PFSK-1 (cell line): ENCODE results near the gene OR10H4.
A peak's percentile ranks its signal among the peaks of the same experiment; 100 is the strongest.

Experiments used
- FOXP2 ChIP-seq: optimal IDR thresholded peaks from 2 replicates; pipeline ENCODE3; 2011; ENCODE audit warnings: borderline replicate concordance, control low read depth, inconsistent platforms; ENCODE audit not compliant: insufficient read depth; ENCODE audit errors: extremely low read length, extremely low read depth
- POLR2AphosphoS5 ChIP-seq: IDR thresholded peaks from 2 replicates; pipeline ENCODE4 v1.6.1; 2012; ENCODE audit warnings: low read depth, mild to moderate bottlenecking, control low read depth, low read length, moderate library complexity
- SIN3A ChIP-seq: IDR thresholded peaks from 2 replicates; pipeline ENCODE4 v1.6.1; 2012; ENCODE audit warnings: mild to moderate bottlenecking, low read length, moderate library complexity, borderline replicate concordance; ENCODE audit not compliant: insufficient read depth
- TAF1 ChIP-seq: IDR thresholded peaks from 2 replicates; pipeline ENCODE4 v1.6.1; 2012; ENCODE audit warnings: low read length, control low read depth, borderline replicate concordance; ENCODE audit not compliant: insufficient read depth
- TF ChIP-seq, protein P1 (sequence below), 2 experiments: IDR thresholded peaks; 2 replicates each; pipeline versions ENCODE4 v1.6.1 to v1.8.0; 2011 to 2012; ENCODE audit warnings: low read depth in 2 of 2, low read length in 2 of 2, control low read depth in 1 of 2, inconsistent platforms in 1 of 2, mild to moderate bottlenecking in 1 of 2, moderate library complexity in 1 of 2; ENCODE audit not compliant: insufficient read depth in 1 of 2

OR10H4 gene

DNA sequence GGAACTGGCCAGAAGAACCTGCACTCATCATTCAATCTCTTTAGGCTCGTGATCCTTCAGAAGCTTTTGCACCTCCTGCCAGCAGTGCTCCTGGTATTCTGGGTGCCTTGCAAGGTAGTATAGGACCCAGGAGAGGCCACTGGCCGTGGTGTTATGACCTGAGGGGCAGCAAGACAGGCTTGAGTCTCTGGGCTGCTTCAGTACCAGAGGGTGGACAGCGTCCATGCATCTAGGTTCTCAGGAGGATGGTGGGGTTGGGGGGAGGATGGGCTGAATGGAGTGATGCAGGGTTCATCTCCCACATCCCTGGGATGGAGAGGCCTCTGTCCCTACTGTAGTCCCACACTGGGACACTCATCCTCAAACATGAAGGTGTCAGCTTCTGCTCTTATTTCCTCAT lies 41.1 kb downstream of the OR10H4 start:
- TF ChIP-seq, protein P1, sequence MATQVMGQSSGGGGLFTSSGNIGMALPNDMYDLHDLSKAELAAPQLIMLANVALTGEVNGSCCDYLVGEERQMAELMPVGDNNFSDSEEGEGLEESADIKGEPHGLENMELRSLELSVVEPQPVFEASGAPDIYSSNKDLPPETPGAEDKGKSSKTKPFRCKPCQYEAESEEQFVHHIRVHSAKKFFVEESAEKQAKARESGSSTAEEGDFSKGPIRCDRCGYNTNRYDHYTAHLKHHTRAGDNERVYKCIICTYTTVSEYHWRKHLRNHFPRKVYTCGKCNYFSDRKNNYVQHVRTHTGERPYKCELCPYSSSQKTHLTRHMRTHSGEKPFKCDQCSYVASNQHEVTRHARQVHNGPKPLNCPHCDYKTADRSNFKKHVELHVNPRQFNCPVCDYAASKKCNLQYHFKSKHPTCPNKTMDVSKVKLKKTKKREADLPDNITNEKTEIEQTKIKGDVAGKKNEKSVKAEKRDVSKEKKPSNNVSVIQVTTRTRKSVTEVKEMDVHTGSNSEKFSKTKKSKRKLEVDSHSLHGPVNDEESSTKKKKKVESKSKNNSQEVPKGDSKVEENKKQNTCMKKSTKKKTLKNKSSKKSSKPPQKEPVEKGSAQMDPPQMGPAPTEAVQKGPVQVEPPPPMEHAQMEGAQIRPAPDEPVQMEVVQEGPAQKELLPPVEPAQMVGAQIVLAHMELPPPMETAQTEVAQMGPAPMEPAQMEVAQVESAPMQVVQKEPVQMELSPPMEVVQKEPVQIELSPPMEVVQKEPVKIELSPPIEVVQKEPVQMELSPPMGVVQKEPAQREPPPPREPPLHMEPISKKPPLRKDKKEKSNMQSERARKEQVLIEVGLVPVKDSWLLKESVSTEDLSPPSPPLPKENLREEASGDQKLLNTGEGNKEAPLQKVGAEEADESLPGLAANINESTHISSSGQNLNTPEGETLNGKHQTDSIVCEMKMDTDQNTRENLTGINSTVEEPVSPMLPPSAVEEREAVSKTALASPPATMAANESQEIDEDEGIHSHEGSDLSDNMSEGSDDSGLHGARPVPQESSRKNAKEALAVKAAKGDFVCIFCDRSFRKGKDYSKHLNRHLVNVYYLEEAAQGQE (IDR thresholded peaks at IDR 0.05; ENCODE audit: insufficient read depth in 1 of 2, low read depth in 2 of 2, low read length in 2 of 2), result peak in 1 of 2 experiments; percentile 82; a peak in 2 of 4 replicates
- TF ChIP-seq SIN3A, result no peak

DNA sequence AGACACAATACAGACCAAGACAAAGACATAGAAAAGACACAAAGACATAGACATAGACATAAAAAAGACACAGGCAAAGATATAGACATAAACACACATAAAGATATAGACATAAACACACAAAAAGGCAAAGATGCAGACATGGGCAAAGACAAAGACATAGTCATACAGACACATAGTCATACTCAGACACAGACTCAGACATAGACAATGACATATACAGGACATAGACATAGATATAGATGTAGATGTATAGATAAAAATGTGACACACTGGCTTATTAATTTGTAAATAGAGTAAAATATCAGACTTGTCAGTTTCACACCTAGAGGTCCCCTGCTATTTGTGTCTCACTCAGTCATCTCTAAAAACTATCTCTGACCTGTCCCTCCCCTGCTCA lies 42.8 kb downstream of the OR10H4 start:
- TF ChIP-seq, protein P1 (IDR thresholded peaks at IDR 0.05; ENCODE audit: insufficient read depth in 1 of 2, low read depth in 2 of 2, low read length in 2 of 2), result no peak
- TF ChIP-seq SIN3A (no peak), TAF1 (no peak), FOXP2 (no peak), POLR2AphosphoS5 (no peak)

DNA sequence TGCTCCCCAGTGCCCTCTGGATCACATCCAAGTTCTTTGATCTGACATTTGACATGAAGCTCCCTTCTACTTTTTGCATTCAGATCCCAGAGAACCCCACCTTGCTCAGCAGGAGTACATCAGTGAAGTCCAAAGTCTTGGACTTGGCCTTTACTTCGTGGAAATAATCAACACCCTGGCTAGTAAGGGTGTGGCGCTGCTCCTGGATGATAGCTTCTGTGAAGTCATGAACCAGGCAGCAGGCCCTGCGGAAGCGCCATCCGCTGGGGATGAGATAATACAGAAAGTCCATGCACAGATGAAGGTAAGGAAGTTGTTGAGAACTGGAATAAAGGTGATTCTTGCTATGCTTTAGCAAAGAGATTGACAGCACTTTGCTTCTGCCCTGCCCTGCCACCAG lies 43.2 kb downstream of the OR10H4 start:
- TF ChIP-seq POLR2AphosphoS5 (no peak), SIN3A (no peak), FOXP2 (no peak), TAF1 (no peak)
- TF ChIP-seq, protein P1 (IDR thresholded peaks at IDR 0.05; ENCODE audit: insufficient read depth in 1 of 2, low read depth in 2 of 2, low read length in 2 of 2), result no peak

DNA sequence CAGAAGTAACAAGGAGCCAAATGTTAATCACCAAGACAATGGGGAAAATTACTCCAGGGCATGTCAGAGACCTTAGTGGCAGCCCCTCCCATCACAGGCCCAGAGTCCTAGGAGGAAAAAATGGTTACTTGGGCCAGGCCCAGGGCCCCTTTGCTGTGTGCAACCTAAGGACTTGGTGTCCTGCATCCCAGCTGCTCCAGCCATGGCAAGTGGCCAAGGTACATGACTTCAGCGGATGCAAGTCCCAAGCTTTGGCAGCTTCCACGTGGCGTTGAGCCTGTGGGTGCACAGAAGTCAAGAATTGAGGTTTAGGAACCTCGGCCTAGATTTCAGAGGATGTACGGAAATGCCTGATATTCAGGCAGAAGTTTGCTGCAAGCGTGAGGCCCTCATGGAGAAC lies 46.7 kb downstream of the OR10H4 start:
- TF ChIP-seq POLR2AphosphoS5, result no peak
- TF ChIP-seq TAF1, result no peak
- TF ChIP-seq SIN3A, result no peak
- no peak for TF ChIP-seq FOXP2
- TF ChIP-seq, protein P1 (IDR thresholded peaks at IDR 0.05; ENCODE audit: insufficient read depth in 1 of 2, low read depth in 2 of 2, low read length in 2 of 2), result no peak

DNA sequence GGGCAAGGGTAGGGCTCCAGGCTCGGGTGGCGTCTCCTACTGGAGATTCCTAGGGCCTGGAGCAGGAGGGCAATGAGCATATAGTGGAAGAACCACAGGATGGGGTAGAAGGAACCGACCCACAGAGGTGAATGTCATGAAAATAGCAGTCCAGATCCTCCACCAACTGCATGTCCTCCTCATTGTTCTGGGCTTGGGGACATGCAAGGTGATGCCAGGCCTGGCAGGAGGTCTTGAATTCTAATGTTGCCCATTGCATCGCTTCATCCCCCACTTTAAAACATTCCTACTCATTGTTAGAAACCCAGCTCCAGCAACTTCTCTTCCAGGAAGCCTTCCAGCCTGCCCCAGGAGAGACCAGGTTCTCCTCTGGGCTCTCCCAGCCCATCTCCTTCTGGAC lies 49.4 kb downstream of the OR10H4 start:
- TF ChIP-seq POLR2AphosphoS5, result no peak
